ENCODE results near the gene RHOXF2B.
"Not testable (repeated sequence)": the region's sequence is repeated elsewhere in the genome, so short reads cannot be mapped to it uniquely, and the experiment has no call there.

Gene RHOXF2B

DNA sequence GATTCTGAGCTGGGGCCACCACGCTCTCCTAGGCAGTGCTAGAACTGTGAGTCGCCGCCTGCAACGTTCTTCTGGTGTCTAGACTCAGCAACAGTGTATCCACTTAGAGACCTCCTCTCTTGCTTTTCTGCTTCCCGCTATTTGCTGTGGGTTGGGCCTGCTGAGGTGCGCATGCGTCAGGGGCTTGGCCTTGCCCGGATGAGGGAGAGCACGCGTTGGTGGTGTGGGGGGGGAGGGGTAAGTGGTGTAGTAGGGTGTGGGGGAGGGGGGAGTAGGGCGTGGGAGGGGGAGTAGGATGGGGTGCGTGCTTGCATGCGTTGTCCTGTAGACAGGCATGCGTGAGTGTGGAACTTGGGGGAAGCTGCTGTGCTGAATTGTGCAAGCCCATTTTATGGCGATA lies at the start of gene RHOXF2B:
Gene RHOXF2B, minus strand, starts transcription at position 101 of the 400 bp plus-strand sequence. CDS start 138 bp downstream, outside the sequence.
- not testable (repeated sequence) for DNase-seq (ENCODE audit: extremely low read depth in 1 of 2, low read depth in 1 of 2)

GRCh38 chrX:120125444-120125843 lies 48.0 kb upstream of the RHOXF2B start:
- no peak for DNase-seq (ENCODE audit: extremely low read depth in 1 of 2, low read depth in 1 of 2)

- no peak for DNase-seq (ENCODE audit: extremely low read depth in 1 of 2, low read depth in 1 of 2)
Observed at GRCh38 chrX:120120223-120120622, 42.7 kb upstream of the RHOXF2B start.

- no peak for DNase-seq (ENCODE audit: extremely low read depth in 1 of 2, low read depth in 1 of 2)
Observed at GRCh38 chrX:120115438-120115963, 38.0 kb upstream of the RHOXF2B start, which contains the start of gene RHOXF1. Gene RHOXF1, minus strand, starts transcription at chrX:120115913. Its CDS starts 51 bp downstream, at chrX:120115862.

- no peak for DNase-seq (ENCODE audit: extremely low read depth in 1 of 2, low read depth in 1 of 2)
Observed at GRCh38 chrX:120111611-120112010, 34.1 kb upstream of the RHOXF2B start.

- DNase-seq (ENCODE audit: extremely low read depth in 1 of 2, low read depth in 1 of 2): no peak
Observed at GRCh38 chrX:120109378-120109777, 31.9 kb upstream of the RHOXF2B start.

- DNase-seq (ENCODE audit: extremely low read depth in 1 of 2, low read depth in 1 of 2): not testable (repeated sequence)
Observed at GRCh38 chrX:120104707-120105106, 27.2 kb upstream of the RHOXF2B start.

- DNase-seq (ENCODE audit: extremely low read depth in 1 of 2, low read depth in 1 of 2): not testable (repeated sequence)
Observed at GRCh38 chrX:120101057-120101456, 23.6 kb upstream of the RHOXF2B start.

DNA sequence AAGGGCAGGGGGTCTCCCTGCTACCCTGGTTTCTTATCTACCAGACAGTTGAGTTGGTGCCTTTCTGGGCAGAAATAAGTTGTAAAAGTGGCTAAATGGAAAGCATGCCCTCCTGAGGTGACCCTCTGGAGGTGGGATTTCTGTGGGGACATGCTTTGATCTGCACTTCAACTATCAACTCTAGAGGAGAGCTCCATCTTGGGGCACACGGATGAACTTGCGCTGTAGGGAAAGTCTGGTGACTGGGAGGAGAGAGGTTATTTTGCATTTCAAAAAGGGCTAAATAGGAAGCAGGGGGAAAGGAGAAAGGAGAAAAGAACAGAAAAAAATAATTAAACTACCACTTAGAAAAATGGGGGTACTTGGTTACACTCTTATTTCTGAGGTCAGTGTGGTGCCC lies 12.7 kb upstream of the RHOXF2B start:
- no peak for DNase-seq (ENCODE audit: extremely low read depth in 1 of 2, low read depth in 1 of 2)

- no peak for DNase-seq (ENCODE audit: extremely low read depth in 1 of 2, low read depth in 1 of 2)
Observed at GRCh38 chrX:120087289-120088017, 10.0 kb upstream of the RHOXF2B start.

DNA sequence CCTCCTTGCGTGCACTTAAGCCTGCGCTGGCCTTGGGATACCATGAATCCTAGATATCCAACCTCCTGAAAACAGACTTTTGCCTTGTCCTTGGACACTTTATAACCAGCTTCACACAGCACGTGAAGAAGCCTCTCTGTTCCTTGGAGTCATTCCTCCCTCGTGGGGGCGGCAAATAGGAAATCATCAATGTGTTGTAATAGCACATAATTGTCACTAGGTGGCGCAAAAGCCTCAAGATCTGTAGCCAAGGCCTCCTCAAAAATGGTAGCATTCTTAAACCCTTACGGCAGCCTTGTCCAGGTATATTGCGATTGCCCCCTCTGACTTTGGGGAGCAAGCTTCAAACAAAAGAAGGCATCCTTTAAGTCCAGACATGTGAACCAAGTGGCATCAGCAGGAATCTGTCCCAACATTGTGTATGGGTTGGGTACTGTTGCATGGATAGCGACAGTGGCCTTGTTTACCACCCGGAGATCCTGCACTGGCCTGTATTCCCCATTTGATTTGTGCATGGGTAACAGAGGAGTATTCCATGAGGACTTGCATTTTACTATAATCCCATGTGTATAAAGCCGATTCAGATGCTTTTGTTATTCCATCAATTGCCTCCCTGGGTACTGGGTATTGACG lies 8.2 kb upstream of the RHOXF2B start:
- DNase-seq (ENCODE audit: extremely low read depth in 1 of 2, low read depth in 1 of 2): not testable (repeated sequence)

- DNase-seq (ENCODE audit: extremely low read depth in 1 of 2, low read depth in 1 of 2): not testable (repeated sequence)
Observed at GRCh38 chrX:120066169-120066568, 11.3 kb downstream of the RHOXF2B start.

DNA sequence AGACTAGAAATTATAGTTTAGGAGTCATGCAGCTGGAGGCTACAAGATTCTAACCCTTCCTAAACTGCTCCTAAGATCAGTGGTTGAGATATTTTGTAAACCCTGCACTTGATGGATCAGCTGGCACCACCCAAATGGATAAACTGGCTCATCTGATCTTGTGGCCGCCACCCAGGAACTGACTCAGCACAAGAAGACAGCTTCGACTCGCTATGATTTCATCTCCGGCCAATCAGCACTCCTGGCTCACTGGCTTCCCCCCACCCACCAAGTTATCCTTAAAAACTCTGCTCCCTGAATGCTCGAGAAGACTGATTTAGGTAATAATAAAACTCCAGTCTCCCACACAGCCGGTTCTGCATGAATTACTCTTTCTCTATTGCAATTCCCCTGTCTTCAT lies 34.8 kb downstream of the RHOXF2B start:
- not testable (repeated sequence) for DNase-seq (ENCODE audit: extremely low read depth in 1 of 2, low read depth in 1 of 2)

GRCh38 chrX:120042247-120042646 lies 35.2 kb downstream of the RHOXF2B start:
- DNase-seq (ENCODE audit: extremely low read depth in 1 of 2, low read depth in 1 of 2): not testable (repeated sequence)

- not testable (repeated sequence) for DNase-seq (ENCODE audit: extremely low read depth in 1 of 2, low read depth in 1 of 2)
Observed at GRCh38 chrX:120040176-120040575, 37.3 kb downstream of the RHOXF2B start.

- not testable (repeated sequence) for DNase-seq (ENCODE audit: extremely low read depth in 1 of 2, low read depth in 1 of 2)
Observed at GRCh38 chrX:120039087-120039733, 38.3 kb downstream of the RHOXF2B start.

DNA sequence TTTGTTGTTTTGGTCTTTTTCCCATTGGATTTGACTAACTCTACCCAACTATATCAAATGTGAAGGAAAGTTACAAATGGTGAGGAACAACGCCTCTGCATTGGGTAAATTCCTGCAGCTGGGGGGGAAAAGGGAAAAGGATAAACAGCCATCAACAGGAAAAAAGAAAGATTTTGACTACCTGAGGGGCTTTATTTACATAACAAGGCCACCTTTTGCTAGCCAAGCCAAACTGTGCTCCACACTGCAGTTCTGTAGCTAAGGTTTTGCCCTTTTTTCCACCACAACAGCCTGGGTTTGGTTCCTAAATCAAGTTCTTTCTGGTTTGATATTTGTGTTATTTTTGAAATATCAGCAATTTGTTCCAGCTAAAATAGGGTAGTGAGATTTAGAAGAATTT lies 40.8 kb downstream of the RHOXF2B start:
- no peak for DNase-seq (ENCODE audit: extremely low read depth in 1 of 2, low read depth in 1 of 2)

DNA sequence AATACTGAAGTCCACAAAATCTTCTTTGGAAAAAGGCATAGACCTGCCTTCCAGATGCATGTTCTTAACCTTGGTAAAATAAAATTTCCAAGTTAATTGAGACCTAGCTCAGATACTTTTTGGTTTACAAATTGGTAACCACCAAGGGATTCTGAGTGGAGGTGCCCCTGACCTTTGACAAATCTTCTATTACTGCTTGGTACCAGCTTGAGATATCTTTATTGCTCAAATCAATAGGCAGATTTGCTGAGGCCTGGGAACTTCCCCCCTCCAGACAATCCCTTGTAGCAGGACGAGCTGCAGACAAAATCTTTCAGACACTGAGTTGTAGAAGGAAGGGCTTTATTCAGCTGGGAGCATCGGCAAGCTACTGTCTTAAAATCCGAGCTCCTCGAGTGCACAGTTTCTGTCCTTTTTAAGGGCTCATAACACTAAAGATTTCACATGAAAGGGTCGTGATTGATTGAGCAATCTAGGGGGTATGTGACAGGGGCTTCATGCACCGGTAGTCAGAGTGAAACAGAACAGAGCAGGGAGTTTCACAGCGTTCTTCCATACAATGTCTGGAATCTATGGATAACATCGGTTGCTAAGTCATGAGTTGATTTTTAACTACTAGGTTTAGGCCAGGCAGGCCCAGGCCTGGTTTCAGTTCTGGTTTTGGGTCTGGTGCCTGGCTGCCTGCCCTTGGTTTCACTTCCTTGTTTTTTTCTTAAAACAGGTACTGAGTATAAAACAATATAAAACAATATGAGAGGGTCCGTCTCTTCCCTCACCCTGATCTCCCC lies 41.8 kb downstream of the RHOXF2B start:
- not testable (repeated sequence) for DNase-seq (ENCODE audit: extremely low read depth in 1 of 2, low read depth in 1 of 2)

GRCh38 chrX:120029354-120029753 lies 48.1 kb downstream of the RHOXF2B start:
- no peak for DNase-seq (ENCODE audit: extremely low read depth in 1 of 2, low read depth in 1 of 2)

DNA sequence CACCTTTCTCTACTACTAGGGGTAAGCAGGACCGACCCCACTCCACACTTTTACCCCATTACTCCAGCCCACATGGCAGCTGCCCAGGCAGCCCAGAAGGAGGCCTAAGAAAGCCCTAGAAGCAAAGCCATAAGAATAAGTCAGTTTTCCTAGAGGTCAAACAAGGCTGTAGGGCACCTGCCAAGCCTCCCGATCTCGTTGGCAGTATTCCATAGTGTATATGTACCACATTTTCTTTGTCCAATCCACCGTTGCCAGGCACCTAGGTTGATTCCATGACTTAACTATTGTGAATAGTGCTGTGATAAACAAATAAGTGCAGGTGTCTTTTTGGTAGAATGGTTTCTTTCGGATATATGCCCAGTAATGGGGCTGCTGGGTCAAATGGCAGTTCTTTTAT lies 54.2 kb downstream of the RHOXF2B start:
- no peak for DNase-seq (ENCODE audit: extremely low read depth in 1 of 2, low read depth in 1 of 2)

DNA sequence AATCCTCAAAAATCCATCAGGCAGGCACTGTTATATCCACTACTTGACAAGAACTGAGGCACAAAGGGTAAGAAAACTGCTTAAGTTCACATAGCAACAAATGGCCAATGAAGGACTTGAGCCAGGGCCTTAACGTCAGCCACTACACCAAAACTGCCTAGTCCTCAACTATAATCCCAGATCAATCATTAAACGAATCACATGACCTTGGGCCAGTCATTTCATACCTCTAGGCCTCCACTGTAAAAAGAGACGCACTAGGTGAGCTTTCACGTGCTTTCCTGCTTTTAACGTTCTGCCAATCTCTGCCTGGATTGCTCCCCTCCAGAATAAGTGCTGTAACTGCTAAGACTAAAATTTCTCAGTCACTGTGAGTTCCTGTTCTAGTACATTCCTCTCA lies 54.7 kb downstream of the RHOXF2B start:
- no peak for DNase-seq (ENCODE audit: extremely low read depth in 1 of 2, low read depth in 1 of 2)

Data from activated CD8-positive, alpha-beta memory T cell treated with anti-CD3 and anti-CD28 coated beads for 1 hour (primary cell).